LoVo (cell line): ENCODE results near the gene SNX3.
A peak's percentile ranks its signal among the peaks of the same experiment; 100 is the strongest.
"Not testable (repeated sequence)": the region's sequence is repeated elsewhere in the genome, so short reads cannot be mapped to it uniquely, and the experiment has no call there.

ENCODE experiments used
- DNase-seq: peaks from one replicate; pipeline ENCODE4 v3.0.0-alpha.2; 2016; ENCODE audit warnings: low spot score

The SNX3 gene

DNA sequence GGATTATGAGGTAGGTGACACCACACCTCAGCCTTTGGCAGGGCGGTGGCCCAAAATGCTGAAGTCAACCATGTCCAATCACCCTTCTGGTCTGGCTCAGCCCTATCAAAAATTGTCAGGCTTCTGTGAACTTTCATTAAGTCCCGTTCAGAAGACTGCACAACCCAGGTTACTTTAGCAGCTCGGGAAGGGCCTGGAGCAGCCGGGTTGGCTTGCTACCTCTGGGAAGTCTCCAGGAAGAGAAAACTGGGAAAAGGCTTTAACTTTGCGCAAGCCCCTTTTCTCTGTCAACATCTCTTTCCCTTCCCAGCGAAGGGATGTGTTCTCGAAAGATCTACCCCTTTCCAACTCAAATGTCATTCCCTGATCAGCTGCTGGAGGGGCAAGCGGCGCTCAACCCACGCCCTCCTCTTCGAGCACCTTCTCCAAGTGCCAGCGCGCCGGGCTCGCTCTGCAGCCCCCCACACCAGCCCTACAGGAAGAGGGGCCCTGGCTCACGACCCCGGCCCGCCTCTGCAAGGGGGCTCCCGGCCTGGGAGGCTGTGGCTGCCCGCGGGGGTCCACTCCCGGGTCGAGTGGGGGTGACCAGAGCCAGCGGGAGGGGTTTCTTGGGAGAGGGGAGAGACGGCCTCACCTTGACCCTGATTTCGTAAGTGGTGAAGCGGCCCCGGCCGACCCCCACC lies 573 bp downstream of the SNX3 start:
- DNase-seq, result peak; percentile 41

DNA sequence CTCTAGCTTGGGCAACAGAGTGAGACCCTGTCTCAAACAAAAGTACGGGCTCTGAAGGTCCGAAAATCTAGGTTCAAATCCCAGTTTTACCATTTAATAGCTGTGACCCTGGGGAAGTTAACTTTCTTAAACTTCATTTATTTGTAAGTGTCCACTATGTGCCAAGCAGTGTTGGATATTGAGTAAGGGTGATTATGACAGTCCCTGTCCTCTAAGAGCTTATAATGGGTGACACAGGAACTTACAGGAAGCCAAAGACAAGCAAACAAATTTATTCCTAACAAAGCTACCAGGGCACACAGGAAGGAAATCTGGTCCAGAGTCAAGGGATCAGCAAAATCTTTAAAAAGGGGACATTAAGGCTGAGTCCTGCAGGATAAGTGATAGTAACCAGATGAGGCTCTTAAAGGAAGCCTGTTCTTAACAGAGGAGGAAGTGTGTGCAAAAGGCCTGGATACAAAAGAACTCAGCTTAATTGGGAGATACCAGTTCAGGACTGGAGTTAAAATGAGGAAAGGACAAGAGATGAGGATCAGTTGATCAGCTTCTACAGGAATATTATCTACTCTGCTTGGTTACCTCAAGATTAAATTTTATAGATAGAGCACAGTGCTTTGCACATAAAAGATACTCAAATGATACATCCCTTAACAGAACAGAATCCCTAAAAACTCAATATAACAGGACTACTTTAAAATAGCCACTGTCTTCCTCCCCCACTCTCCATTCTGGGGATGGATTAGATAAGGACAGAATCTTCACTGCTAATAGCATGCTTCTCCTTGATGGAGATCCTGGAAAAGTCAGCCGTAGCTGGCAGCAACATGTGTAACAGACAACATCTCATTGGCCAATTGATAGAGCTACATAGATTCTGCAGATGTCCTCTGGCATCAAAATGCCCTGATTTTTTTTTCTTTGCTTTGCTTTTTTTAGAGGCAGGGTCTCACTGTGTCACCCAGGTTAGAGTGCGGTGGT lies 6.1 kb downstream of the SNX3 start:
- DNase-seq, result no peak

DNA sequence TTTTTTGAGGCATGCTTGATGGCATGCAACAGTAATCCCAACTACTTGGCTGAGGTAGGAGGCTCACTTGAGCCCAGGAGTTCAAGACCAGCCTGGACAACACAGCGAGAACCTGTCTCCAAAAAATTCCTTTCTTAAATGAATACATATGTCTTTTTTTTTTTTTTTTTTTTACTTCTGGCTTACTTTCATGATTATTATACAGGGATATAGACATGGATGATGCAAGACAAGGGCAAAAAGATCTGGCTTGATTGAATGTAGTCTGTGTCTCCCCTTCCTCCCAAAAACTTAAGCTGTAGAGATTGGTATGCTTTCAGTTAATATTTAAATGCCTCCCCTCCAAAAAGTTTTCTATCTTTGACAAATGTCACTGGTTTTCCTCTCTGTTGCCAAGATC lies 7.6 kb downstream of the SNX3 start:
- no peak for DNase-seq

DNA sequence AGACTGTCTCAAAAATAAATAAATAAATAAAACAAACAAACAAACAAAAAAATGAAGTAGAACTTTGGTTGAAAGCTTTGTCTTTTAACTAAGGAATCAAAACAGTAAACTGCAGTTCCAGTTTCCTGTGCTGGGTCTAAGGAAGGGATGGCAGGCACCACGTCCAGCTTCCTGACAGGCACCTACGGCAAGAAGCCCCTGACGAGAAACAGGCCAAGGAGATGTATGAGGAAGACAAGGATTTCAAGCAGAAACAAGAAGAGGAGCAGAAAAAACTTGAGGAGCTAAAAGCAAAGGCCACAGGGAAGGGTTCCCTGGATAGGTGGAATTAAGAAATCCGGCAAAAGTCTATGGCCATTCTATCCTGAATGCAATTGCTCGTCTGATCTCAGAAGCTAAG lies 8.8 kb downstream of the SNX3 start:
- no peak for DNase-seq

DNA sequence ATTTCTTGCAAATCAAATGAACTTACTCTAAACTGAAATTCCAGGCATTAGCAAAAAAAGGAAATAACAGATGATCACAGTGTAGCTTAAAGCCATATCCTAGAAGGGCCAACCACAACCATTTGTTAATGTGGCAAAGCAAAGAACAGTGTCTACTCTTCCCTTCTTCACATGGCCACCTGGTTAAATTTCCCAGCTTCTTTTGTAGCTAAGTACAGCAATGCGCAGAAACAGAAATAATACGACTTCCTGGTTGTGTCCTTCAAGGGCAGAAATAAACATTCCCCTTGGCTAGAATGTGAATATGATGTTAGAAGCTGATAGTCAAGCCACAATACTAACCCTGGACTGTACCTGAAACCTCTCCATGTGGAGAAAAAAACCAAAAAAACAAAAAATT lies 9.6 kb downstream of the SNX3 start:
- no peak for DNase-seq

DNA sequence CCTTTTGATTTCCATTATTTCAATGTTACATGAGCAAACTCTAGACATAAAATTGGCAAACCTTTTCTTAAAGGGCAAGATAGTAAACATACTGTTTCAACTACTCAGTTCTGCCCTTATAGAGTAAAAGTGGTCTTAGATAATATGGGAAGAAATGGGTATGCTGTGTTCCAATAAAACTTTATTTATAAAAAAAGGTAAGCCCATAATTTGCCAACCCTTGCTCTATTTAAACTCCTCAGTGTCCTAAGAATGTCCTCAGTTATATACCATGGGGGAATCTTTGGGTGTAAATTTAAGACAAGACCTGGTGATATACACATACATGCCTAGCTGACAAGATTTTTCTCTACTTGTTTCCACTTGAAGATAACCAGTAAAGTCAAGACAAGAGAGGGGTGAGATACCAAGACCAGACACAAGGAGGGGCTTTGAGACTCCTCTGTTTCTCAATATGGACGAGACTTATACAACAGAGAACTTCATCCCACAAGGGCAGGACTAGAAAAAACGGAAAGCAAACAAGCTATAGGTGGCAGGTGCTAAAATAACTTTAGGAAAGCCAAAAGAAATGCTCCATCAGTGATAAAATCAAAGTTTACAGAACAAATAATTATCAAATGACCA lies 10.5 kb downstream of the SNX3 start:
- no peak for DNase-seq

DNA sequence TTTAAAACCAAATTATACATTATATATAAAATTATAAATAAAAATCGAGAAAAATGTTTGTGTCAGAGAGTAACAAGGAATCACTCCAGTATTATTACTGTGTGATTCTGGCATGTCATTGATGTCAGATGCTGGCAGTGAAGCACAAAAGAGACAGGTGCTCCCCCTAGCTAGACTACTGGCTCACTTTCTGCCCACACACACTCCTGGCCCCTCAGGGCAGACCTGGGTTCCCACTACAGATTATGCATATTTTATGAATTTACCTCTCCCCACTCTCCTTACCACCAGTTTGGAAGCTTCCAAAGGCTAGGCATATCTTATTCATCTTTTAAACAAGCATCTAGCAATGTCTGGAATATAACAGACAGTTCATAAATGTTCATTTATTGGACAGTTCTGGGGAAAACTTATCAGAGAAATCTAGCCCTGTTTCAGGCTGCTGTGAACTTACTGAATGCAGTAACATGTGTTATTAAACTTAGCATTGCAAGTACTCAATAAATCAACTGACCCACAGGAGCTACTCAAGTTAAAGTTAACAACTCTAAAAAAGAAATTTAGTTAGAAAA lies 12.8 kb downstream of the SNX3 start:
- DNase-seq, result no peak

DNA sequence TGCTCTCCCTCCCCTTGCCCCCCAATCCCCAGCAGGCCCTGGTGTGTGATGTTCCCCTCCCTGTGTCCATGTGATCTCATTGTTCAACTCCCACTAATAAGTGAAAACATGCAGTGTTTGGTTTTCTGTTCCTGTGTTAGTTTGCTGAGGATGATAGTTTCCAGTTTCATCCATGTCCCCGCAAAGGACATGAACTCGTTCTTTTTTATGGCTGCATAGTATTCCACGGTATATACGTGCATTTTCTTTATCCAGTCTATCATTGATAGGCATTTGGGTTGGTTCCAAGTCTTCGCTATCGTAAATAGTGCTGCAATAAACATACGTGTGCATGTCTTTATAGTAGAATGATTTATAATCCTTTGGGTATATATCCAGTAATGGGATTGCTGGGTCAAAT lies 15.7 kb downstream of the SNX3 start:
- DNase-seq, result not testable (repeated sequence)

DNA sequence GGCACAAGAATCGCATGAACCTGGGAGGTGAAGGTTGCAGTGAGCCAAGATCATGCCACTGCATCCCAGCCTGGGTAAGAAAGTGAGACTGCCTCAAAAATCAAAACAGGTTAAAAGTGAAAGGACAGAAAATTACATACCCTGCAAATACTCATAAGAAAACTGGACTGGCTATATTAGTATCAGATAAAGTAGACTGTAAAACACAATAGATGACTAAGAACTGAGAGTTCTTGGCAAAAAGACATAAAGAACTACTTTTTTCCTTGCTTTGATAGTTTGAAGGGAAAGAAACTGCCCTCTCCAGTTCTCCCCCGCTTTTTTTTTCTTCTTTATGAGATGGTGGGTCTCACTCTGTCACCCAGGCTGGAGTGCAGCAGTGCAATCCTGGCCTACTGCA lies 17.0 kb downstream of the SNX3 start:
- DNase-seq, result no peak

DNA sequence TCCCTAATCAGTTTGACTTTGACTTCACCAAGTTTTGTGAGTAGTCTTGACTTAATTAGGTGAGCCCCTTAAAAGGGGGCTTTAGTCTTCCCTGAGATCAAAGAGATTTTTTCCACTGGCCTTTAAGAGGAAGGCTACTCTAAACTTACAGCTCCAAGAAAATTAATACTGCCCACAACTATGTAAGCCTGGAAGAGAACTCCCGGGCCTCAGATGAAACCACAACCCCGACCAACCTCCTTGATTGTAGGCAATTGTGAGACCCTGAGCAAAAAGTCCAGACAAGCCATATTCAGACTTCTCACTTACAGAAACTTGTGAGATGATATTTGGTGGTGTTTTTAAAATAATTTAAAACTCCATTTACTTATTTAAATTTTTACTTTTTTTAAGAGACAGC lies 18.1 kb downstream of the SNX3 start:
- no peak for DNase-seq

DNA sequence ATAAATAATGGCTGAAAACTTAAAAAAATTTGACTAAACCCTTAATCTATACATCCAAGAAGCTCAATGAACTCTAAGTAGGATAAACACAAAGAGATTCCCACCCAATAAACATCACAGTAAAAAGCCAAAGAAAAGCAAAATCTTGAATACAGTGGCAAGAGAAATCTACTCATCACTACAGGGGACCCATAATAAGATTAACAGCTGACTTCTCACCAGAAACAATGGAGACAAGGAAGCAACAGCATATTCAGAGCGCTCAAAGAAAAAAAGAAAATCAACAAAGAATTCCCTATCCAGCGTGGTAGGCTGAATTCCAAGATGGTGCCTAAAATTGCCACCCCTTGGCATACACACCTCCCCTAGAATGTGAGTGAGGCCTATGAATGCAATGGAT lies 18.6 kb downstream of the SNX3 start:
- no peak for DNase-seq

DNA sequence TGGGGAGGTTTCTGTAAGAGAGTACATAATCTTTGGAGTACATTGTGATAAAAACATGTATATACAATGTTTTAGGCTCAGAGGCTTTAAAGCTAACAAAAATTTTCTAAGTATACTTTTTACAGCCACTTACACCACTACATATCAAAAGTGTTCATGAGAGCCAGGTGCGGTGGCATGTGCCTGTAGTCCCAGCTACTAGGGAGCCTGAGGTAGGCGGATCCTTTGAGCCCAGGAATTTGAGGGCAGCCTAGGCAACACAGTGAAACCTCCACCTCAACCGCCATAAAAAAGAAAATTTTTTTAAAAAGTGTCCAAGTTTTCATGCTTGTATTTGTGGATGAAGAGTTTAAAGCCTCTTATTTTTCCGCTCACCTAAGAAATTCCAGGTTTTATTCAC lies 22.5 kb downstream of the SNX3 start:
- DNase-seq, result no peak

DNA sequence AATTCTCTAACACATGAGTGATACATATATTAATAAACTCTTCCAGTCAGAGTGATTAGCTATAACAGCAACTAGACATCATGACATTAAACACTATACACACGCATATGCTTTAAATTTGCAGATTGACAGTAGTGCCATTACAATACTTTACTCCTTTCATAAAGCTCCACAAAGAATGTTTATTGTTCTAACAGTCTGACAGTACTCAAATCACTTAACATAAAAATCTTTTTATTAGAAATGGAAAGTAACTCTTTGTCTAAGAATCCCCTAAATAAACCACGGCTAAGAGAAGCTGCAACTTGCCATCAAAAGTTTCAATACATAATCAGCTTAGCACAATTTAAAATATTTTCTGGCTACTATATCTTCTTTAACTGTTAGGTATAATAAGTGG lies 24.0 kb downstream of the SNX3 start:
- no peak for DNase-seq

DNA sequence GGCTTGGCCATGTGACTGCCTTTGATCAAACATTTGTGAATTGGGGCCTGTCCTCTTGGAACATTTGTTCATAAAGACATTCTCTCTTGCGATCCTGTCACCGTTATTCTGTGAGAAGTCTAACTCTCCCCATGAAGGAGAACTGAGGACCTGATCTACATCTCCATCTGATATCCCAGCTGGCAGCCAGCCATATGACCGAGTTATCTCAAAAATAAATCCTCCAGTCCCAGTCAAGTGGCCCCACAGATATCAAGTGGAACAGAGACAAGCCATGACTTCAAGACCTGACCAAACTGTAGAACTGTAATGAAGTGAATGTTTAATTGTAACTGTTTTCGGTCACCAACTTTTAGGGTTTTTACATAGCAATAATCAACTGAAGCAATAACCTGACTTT lies 25.7 kb downstream of the SNX3 start:
- no peak for DNase-seq

DNA sequence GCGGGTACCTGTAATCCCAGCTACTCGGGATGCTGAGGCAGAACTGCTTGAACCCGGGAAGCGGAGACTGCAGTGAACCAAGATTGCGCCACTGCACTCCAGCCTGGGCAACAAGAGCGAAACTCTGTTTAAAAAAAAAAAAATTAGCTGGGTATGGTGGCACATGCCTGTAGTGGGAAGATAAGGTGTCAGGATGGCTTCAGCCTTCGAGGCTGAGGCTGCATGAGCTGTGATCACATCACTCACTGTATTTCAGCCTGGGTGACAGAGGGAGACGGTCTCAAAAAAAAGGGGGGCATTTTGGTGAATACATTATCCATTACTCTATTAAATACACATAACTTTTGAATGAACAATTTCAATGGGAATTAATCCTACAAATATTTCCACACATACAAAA lies 32.4 kb downstream of the SNX3 start:
- no peak for DNase-seq

DNA sequence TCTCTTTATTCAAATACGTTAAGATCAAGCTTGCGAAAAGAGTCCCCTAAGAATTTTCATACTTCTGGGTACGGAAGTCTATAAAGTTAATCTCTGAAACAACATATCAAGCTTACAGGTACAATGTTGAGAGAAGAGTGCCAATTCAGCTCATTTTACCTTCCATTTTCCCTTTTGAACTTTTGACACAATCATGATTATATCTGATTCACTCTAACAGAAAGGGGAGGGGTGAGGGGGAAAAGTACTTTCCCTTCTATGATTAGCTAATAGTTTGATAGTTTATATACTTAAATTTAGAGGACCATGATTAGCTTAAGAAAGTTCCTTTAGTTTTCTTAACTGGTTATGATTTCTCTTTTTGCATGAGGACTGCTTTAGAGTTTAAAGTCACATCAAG lies 33.5 kb downstream of the SNX3 start:
- no peak for DNase-seq

DNA sequence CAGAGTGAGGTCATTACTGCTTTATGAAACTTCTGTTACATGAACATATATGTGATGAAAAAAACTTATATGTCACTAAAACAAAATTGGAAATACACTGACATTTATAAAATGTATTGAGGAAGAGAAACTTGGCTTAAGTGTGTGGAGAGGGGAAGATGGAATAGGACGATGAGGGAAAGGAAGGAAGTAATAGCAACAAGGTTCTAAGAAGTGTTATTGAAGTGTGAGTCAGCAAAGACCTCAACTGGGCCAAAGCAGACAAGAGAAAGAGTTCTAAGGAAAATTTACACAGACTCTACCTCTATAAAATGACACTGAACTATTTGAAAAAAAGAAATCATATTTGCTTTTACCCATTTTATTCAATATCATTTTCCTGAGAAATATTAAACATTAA lies 38.3 kb downstream of the SNX3 start:
- DNase-seq, result no peak

DNA sequence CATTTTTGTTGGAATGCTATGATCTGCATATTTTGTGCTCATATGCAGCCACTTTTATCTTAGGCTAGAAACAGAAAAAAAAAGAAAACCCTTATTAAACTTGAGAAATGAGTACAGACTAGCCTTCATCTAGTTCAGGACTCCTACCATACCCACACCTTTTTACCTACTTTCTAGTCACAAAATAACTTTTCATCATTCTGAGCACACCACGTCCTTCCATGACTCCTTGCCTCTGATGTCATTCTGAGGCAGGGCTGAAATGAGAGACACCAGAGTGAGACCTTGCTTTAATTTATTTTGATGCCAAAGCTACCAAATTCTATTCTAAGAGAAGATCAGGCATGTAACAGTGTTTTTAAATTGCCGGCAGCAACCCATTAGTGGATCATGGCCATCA lies 38.8 kb downstream of the SNX3 start:
- no peak for DNase-seq

DNA sequence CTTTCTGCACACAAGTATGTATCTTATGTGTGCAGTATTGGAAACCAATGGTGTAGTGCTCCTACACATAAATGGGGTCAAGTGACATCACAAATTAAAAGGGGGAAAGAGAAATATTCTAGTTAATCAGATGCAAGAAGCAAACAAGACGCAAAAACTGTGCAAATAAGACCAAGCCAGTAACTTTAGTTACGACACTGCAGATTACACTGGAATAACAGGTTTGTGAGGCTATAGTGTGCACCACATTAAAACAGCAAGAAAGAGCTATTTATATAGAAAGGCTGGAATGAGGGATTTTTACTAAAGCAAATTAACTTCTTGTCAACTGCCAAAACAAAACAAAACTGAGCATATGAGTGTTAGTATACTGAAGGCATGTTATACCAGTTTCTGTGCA lies 49.2 kb downstream of the SNX3 start:
- no peak for DNase-seq

DNA sequence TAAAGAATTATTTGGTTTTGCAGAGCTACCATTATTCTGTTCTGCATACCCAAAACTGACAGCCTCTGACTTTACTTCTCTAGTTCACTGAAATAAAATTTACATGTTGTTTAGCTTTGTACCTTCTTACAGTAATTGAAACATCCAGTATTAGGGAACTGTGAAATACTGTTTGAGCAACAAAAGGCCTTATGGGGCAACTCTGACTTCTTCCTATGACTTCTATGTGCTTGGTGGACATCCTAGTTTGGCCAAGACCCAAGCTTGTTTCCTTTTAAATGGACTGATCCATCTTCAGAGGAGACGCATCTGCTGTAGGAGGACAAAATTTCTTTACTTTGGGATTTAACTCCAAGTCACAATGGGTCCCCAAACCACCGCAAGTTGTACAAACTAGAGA lies 50.3 kb downstream of the SNX3 start:
- DNase-seq, result no peak

DNA sequence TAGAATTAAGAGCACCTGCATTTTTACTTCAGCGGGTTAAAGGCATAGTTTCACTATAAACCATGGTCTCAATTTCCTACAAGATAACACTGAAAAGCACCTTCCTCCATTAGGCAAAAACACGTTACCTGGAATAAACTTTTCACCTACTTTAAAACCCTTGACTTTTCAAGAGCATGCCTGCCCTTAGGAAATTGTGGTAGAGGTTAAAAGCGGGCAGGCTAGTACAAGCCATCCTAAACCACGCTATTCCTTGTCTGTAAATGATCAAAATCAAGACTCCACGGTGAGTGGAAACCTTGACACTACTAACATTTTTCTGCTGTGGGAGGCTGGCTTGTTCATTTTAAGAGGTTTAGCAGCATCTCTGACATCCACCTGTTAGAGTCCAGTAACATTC lies 51.1 kb downstream of the SNX3 start:
- no peak for DNase-seq

DNA sequence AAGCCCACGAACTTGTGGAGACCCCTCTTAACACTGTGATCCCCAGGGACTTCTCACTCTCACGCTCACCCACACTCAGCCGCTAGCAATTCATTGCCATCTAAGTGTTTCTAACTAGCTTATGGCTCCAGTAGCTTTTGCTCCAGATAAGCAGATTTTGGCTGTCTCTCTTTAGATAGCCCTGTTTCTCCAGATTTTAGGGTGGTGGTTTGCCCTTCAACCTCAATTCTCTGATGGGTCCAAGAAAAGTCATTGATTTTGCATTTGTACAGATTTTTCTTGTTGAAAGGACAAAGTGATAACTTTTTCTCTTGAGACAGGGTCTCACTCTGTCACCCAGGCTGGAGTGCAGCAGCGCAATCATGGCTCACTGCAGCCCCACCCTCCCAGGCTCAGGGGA lies 53.8 kb downstream of the SNX3 start:
- no peak for DNase-seq
